Body of pancreas (tissue), 4 donors: Measurements from ENCODE around the gene PALLD.

ENCODE experiments used
- CTCF ChIP-seq, 7 experiments: fragments of 450-650 bp in 4 of 7; fragments of 200-600 bp in 3 of 7; sonication (generic) in 3 of 7; IDR thresholded peaks; one replicate each; pipeline ENCODE4 v1.5.1; 2016 to 2019; ENCODE audit warnings: antibody characterized with exemption in 7 of 7
- POLR2A ChIP-seq, 3 donors: fragments of 450-650 bp; IDR thresholded peaks; one replicate each; pipeline ENCODE4 v1.6.1; 2016; ENCODE audit warnings: antibody characterized with exemption in 3 of 3, mild to moderate bottlenecking in 2 of 3

DNA sequence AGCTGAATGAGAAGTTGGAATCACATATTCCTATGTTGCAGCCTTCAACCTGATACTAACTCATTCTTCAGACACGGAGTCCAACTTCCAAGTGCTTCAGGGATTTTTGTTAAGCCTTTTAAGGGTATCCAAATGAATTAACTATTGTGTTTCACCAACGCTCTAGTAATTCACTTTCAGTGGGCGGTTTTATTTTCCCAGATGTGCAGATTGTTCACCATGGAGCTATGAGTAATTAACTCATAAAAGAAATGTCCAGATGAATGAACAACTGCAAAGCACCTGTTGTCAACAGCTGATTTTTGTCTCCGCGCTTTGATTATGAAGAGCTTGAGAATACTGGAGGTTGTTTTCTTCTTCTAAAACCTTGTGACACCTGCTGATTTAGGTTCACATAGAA, 325.6 kb downstream of the PALLD start:
- TF ChIP-seq POLR2A (IDR thresholded peaks at IDR 0.05) (no peak), CTCF (IDR thresholded peaks at IDR 0.05) (no peak)
